K562 (cell line): Measurements from ENCODE around the gene MGA. TPM values are rescaled to one million over a fixed set of nuclear protein-coding genes. Genes with fewer than 3 reads are reported as not detected.

Experiments
- BHLHE40 ChIP-seq: IDR thresholded peaks from 2 replicates; pipeline ENCODE4 v1.6.1; 2011; ENCODE audit warnings: low read length, improper control_type of control experiment
- BRD9 ChIP-seq: fragments of 450-650 bp; IDR thresholded peaks from 2 replicates; pipeline ENCODE4 v1.6.1; 2018; ENCODE audit warnings: low read depth; ENCODE audit not compliant: partially characterized antibody
- CBFB ChIP-seq: sonication (generic); formaldehyde crosslinking; IDR thresholded peaks from 2 replicates; pipeline ENCODE4 v1.4.0; 2020; ENCODE audit warnings: mild to moderate bottlenecking, missing genetic modification reagents
- IFI16 ChIP-seq: fragments of 250-450 bp; sonication (Bioruptor Pico); IDR thresholded peaks from 2 replicates; pipeline ENCODE4 v2.1.2; 2022; ENCODE audit warnings: mild to moderate bottlenecking, inconsistent platforms
- ILK ChIP-seq: fragments of 450-650 bp; IDR thresholded peaks from 2 replicates; pipeline ENCODE4 v1.6.1; 2016; ENCODE audit warnings: missing genetic modification characterization, low read depth, mild to moderate bottlenecking, missing compliant biosample characterization, moderate library complexity, borderline replicate concordance
- LCOR ChIP-seq: sonication (generic); formaldehyde crosslinking; IDR thresholded peaks from 2 replicates; pipeline ENCODE4 v1.8.0; 2022; ENCODE audit warnings: mild to moderate bottlenecking, missing genetic modification reagents
- NFYB ChIP-seq: IDR thresholded peaks from 2 replicates; pipeline ENCODE4 v1.6.1; 2011; ENCODE audit warnings: mild to moderate bottlenecking, moderate library complexity; ENCODE audit not compliant: insufficient read length; ENCODE audit errors: extremely low read depth
- SMARCE1 ChIP-seq: fragments of 450-650 bp; IDR thresholded peaks from 2 replicates; pipeline ENCODE4 v1.7.1; 2016; ENCODE audit warnings: mild to moderate bottlenecking
- SRF ChIP-seq, 2 experiments: fragments of 250-450, 450-650 bp in 1 of 2; sonication (Bioruptor Pico) in 1 of 2; sonication (generic) in 1 of 2; formaldehyde crosslinking; IDR thresholded peaks; 2 replicates each; pipeline versions ENCODE4 v1.5.0 to v1.5.1; 2020 to 2022; ENCODE audit warnings: mild to moderate bottlenecking in 1 of 2, missing genetic modification reagents in 1 of 2
- ZNF589 ChIP-seq: fragments of 200-800 bp; sonication (Bioruptor generic); IDR thresholded peaks from 2 replicates; pipeline ENCODE4 v1.6.1; 2016; ENCODE audit warnings: low read depth, missing genetic modification characterization, missing compliant biosample characterization
- ZNF696 ChIP-seq: fragments of 250-450 bp; sonication (Bioruptor Pico); conservative IDR thresholded peaks from 2 replicates; pipeline ENCODE4 v1.4.0; 2020; ENCODE audit warnings: mild to moderate bottlenecking, moderate library complexity
- ZNF699 ChIP-seq: fragments of 250-450 bp; sonication (Bioruptor Pico); IDR thresholded peaks from 2 replicates; pipeline ENCODE4 v1.8.0; 2021; ENCODE audit warnings: mild to moderate bottlenecking, moderate library complexity; ENCODE audit not compliant: insufficient replicate concordance
- ZSCAN32 ChIP-seq: fragments of 450-650 bp; formaldehyde crosslinking; IDR thresholded peaks from 2 replicates; pipeline ENCODE4 v1.4.0; 2020; ENCODE audit warnings: mild to moderate bottlenecking, moderate library complexity
- polyA plus RNA-seq, 8 experiments: library from polyadenylated mRNA; depleted of rRNA in 4 of 8; stranded (reverse) in 5 of 8; unstranded in 3 of 8; fragments of >200 nt; fragmentation: Nextera tagmentation in 2 of 8; fragmentation: Illumina TruSeq in 1 of 8; extraction: Ambion mirVana in 2 of 8; extraction: Trizol in 1 of 8; gene quantifications; 2 replicates each; pipeline versions ENCODE4 v1.2.1 to v1.2.3, GENCODE V29; 2011 to 2014; ENCODE audit warnings: inconsistent platforms in 1 of 8, missing spikeins in 1 of 8
- total RNA-seq, 7 experiments: library from RNA; depleted of rRNA in 6 of 7; stranded (reverse); fragments of >200 nt in 6 of 7; fragmentation: Illumina TruSeq in 2 of 7; extraction: Trizol in 2 of 7; gene quantifications; 2 replicates each; pipeline versions ENCODE4 v1.2.1 to v1.2.3, GENCODE V29; 2011 to 2021; ENCODE audit warnings: low replicate concordance in 1 of 7
- TF ChIP-seq, protein P1 (sequence below): sonication (generic); formaldehyde crosslinking; IDR thresholded peaks from 2 replicates; pipeline ENCODE4 v1.8.1; 2022; ENCODE audit warnings: missing genetic modification reagents
- TF ChIP-seq, protein P2 (sequence below): IDR thresholded peaks from 2 replicates; pipeline ENCODE4 v1.6.1; 2016; ENCODE audit warnings: missing genetic modification characterization, missing compliant biosample characterization
- TF ChIP-seq, protein P3 (sequence below): fragments of 450-650 bp; IDR thresholded peaks from 2 replicates; pipeline ENCODE4 v1.6.1; 2016; ENCODE audit warnings: borderline replicate concordance
- TF ChIP-seq, protein P4 (sequence below): fragments of 450-650 bp; IDR thresholded peaks from 2 replicates; pipeline ENCODE4 v1.6.1; 2016; ENCODE audit warnings: low read depth, mild to moderate bottlenecking, moderate library complexity
- TF ChIP-seq, protein P5 (sequence below), 2 experiments: fragments of 200-800 bp in 1 of 2; sonication (Bioruptor generic) in 1 of 2; sonication (generic) in 1 of 2; formaldehyde crosslinking in 1 of 2; IDR thresholded peaks in 1 of 2; conservative IDR thresholded peaks in 1 of 2; 2 replicates each; pipeline versions ENCODE4 v1.5.0 to v1.6.1; 2016 to 2020; ENCODE audit warnings: missing compliant biosample characterization in 1 of 2, missing genetic modification characterization in 1 of 2, missing genetic modification reagents in 1 of 2
- TF ChIP-seq, protein P6 (sequence below): conservative IDR thresholded peaks from 2 replicates; pipeline ENCODE4 v1.6.1; 2011; ENCODE audit warnings: low read depth, mild to moderate bottlenecking, low read length; ENCODE audit not compliant: control insufficient read depth

MGA gene
- total and polyA plus RNA-seq, 9 of the 15 experiments (the other 6 are each of a cell fraction or from before 2014, with no cell fraction given): 4.7 to 56.1 (median 21.1) TPM

DNA sequence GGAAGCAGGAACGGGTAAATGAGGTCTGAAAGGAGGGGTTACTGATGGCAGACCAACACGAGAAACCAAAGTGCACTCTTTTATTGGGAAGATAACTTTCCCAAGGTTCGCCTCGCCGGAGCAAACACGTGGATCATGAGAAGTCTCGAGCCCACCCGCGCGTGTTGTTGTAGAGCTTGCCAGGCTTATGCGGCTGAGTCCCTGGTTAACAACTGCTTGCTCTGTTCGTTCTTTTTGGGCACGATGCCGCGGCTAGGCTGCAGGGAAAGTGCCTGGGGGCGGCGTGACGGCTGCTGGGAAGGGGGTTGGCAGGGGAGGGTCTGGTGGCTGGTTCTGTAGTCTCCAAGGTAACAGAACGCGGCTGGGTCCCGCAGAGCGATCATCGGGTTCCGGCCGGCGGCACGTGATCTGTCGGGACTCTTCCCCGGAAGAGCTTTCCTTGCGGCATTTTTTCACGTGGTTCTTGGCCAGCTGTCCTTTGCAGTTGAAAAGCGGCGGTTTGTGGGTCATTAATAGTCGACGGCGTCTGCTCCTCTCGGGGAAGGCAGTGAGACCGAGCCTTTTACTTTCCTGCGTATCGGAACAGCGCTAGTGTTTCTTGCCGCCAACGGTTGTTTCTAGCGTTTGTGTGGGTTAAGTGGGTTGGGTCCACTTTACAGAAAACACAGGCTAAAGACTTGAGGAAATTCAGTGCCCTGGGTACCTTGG lies 1.5 kb downstream of the MGA start (continued):
- TF ChIP-seq, protein P1, sequence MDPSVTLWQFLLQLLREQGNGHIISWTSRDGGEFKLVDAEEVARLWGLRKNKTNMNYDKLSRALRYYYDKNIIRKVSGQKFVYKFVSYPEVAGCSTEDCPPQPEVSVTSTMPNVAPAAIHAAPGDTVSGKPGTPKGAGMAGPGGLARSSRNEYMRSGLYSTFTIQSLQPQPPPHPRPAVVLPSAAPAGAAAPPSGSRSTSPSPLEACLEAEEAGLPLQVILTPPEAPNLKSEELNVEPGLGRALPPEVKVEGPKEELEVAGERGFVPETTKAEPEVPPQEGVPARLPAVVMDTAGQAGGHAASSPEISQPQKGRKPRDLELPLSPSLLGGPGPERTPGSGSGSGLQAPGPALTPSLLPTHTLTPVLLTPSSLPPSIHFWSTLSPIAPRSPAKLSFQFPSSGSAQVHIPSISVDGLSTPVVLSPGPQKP (CRISPR knock-in tag): no peak
- TF ChIP-seq SMARCE1 (no peak), ZSCAN32 (CRISPR knock-in tag) (no peak), ZNF589 (no peak), SRF (CRISPR knock-in tag; IDR thresholded peaks at IDR 0.05) (no peak), ZNF699 (CRISPR knock-in tag) (no peak), CBFB (CRISPR knock-in tag) (no peak), BRD9 (peak; percentile 24), NFYB (no peak), BHLHE40 (peak; percentile 95), LCOR (CRISPR knock-in tag) (0 out of 2 replicates have a peak, but pooled peaks have one; percentile 71), IFI16 (CRISPR knock-in tag) (no peak), ILK (no peak), ZNF696 (CRISPR knock-in tag) (no peak)
- TF ChIP-seq, protein P2, sequence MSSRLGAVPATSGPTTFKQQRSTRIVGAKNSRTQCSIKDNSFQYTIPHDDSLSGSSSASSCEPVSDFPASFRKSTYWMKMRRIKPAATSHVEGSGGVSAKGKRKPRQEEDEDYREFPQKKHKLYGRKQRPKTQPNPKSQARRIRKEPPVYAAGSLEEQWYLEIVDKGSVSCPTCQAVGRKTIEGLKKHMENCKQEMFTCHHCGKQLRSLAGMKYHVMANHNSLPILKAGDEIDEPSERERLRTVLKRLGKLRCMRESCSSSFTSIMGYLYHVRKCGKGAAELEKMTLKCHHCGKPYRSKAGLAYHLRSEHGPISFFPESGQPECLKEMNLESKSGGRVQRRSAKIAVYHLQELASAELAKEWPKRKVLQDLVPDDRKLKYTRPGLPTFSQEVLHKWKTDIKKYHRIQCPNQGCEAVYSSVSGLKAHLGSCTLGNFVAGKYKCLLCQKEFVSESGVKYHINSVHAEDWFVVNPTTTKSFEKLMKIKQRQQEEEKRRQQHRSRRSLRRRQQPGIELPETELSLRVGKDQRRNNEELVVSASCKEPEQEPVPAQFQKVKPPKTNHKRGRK (tag): no peak
- TF ChIP-seq, protein P3, sequence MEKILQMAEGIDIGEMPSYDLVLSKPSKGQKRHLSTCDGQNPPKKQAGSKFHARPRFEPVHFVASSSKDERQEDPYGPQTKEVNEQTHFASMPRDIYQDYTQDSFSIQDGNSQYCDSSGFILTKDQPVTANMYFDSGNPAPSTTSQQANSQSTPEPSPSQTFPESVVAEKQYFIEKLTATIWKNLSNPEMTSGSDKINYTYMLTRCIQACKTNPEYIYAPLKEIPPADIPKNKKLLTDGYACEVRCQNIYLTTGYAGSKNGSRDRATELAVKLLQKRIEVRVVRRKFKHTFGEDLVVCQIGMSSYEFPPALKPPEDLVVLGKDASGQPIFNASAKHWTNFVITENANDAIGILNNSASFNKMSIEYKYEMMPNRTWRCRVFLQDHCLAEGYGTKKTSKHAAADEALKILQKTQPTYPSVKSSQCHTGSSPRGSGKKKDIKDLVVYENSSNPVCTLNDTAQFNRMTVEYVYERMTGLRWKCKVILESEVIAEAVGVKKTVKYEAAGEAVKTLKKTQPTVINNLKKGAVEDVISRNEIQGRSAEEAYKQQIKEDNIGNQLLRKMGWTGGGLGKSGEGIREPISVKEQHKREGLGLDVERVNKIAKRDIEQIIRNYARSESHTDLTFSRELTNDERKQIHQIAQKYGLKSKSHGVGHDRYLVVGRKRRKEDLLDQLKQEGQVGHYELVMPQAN: peak; percentile 95
- TF ChIP-seq, protein P4, sequence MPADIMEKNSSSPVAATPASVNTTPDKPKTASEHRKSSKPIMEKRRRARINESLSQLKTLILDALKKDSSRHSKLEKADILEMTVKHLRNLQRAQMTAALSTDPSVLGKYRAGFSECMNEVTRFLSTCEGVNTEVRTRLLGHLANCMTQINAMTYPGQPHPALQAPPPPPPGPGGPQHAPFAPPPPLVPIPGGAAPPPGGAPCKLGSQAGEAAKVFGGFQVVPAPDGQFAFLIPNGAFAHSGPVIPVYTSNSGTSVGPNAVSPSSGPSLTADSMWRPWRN: no peak
- TF ChIP-seq, protein P5, sequence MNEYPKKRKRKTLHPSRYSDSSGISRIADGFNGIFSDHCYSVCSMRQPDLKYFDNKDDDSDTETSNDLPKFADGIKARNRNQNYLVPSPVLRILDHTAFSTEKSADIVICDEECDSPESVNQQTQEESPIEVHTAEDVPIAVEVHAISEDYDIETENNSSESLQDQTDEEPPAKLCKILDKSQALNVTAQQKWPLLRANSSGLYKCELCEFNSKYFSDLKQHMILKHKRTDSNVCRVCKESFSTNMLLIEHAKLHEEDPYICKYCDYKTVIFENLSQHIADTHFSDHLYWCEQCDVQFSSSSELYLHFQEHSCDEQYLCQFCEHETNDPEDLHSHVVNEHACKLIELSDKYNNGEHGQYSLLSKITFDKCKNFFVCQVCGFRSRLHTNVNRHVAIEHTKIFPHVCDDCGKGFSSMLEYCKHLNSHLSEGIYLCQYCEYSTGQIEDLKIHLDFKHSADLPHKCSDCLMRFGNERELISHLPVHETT (CRISPR knock-in tag; conservative IDR thresholded peaks at IDR 0.05 in 1 of 2, IDR thresholded peaks at IDR 0.05 in 1 of 2): no peak
- TF ChIP-seq, protein P6, sequence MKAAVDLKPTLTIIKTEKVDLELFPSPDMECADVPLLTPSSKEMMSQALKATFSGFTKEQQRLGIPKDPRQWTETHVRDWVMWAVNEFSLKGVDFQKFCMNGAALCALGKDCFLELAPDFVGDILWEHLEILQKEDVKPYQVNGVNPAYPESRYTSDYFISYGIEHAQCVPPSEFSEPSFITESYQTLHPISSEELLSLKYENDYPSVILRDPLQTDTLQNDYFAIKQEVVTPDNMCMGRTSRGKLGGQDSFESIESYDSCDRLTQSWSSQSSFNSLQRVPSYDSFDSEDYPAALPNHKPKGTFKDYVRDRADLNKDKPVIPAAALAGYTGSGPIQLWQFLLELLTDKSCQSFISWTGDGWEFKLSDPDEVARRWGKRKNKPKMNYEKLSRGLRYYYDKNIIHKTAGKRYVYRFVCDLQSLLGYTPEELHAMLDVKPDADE: peak; percentile 77; the same call in 1 of the 2 replicates
